Fibroblast of peridontal ligament (primary cell): ENCODE data around the gene ZNF823.
A peak's percentile ranks its signal among the peaks of the same experiment; 100 is the strongest.

ENCODE experiments used
- DNase-seq: peaks from one replicate; pipeline ENCODE4 v3.0.0-alpha.2; 2010; ENCODE audit errors: extremely low read depth

The ZNF823 gene

GRCh38 chr19:11737964-11738745 lies 591 bp downstream of the ZNF823 start:
- peak; percentile 16 for DNase-seq

DNA sequence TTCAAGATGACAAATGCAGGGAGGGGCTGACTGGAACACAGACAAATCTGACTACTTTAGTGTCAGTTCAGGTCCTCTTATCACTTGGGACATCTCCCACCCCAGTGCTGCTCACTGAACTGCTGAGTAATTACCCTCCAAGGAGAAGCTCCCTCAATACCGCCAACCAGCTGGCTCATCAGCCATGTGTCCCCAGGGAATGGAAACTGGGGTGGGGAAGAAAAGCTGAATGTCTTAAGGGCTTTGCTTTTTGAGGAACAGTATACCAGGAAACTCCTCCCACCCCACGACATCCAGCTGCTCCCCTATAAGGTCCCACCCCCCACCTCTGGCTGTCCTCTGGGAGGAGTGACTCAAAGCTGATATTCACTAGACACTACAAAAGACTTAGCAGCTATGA lies 2.0 kb downstream of the ZNF823 start:
- peak; percentile 18 for DNase-seq

DNA sequence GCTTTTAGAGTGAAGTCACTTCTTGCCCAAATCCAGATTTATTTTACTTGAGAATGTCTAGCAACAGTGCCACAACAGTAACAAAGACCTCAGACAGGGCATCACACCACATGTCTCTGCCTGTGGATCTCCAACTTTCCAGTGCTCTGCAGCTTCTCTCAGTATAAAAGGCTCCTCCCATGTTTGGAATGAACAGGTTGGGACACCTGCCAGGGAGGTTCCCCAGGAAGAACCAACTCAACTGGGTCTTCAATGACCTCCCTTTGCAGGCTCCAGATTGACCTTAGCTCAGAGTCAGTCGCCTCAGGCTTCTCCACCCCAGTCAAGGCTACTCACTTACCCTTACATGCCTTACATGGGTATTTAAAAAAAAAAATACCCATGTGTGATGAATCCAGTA lies 3.4 kb downstream of the ZNF823 start:
- no peak for DNase-seq

- no peak for DNase-seq
Observed at GRCh38 chr19:11729586-11729985, 9.2 kb downstream of the ZNF823 start.

GRCh38 chr19:11722414-11722813 lies 16.3 kb downstream of the ZNF823 start:
- DNase-seq, result no peak

DNA sequence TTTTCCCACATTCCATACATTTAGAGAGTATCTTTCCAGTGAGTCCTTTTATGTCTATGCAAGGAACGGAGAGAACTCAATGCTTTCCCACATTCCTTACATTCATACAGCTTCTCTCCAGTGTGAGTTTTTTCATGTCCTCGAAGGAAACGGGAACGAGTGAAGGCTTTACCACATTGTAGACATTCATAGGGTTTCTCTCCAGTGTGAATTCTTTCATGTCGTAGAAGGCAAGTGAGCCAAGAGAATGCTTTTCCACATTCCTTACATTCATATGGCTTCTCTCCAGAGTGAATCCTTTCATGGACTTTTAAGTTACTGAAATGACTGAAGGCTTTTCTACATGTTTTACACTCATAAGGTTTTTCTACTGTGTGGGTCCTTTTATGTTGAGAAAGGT lies 17.1 kb downstream of the ZNF823 start:
- no peak for DNase-seq

DNA sequence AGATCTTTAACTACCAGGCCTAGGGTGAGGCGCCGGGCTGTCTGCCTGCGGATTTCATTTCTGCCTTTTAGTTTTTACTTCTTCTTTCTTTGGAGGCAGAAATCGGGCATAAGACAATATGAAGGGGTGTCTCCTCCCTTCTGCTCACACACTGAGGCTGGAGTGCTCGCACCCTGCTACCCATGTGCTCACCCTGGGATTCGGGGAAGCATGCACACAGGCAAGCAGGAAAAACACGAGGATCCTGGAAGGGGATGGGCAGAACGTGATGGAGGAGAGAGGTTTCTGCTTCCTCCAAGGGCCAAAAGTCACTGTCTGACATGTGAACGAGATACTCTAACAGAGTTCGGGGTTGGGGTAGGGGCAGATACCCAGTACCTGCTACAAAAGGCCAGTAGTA lies 28.4 kb downstream of the ZNF823 start:
- no peak for DNase-seq

- DNase-seq, result no peak
Observed at GRCh38 chr19:11708457-11708856, 30.3 kb downstream of the ZNF823 start.

- no peak for DNase-seq
Observed at GRCh38 chr19:11705474-11705873, 33.3 kb downstream of the ZNF823 start.

DNA sequence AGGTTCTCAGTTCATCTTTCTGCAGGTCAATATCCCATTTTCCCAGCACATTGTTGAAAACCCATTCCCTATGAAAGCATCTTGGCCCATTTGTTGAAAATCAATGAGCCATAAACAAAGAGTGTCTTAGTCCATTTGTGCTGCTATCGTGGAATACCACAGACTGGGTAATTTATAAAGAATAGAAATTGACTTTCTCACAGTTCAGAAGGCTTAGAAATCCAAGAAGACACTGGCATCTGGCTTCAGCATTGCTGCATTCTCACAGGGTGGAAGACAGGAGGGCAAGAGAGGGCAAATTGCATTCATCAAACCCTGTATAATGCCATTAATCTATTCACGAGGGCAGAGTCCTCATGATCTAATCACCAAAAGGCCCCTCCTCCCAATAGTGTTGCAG lies 34.1 kb downstream of the ZNF823 start:
- DNase-seq, result no peak

DNA sequence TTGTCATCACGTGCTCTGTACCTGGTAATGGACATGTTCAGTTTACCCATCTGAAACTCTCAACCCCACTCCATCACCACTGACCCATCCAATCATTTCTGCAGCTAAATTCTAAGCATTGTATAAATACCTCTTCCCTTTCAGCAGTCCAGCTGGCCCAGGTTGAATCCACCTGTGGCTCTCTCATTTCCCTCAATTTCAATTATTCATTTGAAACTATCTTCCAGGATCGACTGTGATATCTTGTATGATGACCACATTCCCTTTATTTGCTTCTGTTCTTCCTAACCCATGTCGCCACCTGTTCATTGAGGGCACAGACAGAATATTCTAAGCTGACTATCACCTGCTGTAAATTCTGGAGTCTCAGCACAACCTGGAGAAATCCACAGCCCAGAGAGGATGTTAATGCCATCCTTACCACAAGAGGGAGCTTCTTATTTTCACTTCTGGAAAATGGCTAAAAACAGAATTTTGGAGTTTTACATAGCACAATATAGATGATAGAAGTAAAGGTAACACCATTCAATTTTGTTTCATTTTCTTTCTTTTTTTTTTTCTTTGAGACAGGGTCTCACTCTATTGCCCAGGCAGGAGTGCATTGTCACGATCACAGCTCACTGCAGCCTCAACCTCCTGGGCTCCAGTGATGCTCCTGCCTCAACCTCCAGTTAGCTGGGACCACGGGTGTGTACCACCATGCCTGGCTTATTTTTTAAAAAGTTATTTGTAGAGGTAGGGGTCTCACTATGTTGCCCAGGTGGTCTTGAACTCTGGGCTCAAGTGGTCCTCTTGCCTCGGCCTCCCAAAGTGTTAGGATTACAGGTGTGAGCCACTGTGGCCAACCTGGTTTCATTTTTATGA lies 38.6 kb downstream of the ZNF823 start:
- DNase-seq, result peak; percentile 57

- DNase-seq, result no peak
Observed at GRCh38 chr19:11698231-11698630, 40.5 kb downstream of the ZNF823 start.

DNA sequence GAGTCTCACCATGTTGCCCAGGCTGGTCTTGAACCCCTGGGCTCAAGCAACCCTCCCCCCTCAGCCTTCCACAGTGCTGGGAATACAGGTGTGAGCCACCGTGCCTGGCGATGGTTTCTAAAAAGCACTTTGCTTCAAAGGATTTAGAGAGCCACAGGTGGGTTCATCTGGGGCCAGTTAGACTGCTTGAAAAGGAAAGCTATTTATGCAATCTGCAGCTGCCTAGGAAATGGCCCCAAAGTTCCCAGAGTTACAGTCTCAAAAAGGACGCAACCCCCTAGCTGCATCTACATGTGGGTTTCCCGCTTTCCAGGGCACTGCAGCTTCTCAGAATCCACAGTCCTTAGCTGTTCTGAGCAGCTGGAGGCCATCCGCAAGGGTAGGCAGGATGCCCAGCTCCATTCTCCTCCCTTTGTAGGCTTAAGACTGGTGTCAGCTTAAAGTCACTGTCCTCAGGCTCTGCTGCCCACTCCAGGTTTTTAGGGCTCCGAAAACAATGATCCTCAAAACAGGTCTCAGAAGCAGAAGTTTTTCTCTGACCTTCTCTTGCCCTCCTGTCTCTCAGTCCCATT lies 41.4 kb downstream of the ZNF823 start:
- DNase-seq, result no peak

DNA sequence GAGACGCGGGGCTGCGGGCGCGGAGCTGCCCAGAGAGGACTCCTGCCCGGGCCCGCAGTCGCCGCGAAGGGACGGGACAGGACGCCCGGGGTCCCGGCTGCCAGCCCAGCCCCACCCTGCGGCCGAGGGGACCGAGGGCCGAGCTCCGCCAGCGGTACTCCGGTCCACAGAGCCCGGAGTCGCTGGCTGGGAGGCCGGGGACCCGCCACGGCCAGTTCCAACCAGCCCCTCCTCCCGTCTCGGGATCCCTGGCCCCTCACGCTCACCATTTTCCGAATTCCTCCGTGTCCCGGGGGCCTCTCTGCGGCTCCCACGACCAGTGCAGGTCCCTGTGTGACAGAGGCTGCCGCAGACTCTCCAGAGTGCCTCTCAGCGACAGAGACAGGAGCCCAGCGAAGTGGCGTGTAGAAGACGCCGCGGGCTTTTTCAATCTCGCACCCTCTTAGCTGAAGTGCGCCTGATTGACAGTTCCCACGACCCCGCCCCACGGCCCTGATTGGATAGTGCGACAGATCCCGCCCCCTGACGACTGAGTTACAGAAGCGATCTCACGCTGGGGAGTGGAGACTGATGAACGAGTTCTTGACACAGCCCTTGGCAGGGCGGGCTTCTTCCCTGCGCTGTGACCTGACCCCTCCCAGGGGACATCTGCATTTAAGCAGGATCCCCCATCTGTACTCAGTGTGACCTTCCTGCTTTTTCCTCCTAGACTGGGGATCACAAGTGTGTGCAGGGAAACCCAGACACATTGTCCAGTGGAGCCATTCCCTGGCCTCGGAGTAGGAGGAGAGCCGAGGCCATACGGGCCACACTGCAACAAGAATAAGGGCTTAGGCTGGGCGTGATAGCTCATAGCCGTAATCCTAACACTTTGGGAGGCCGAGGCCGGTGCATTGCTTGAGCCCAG lies 44.0 kb downstream of the ZNF823 start:
- peak; percentile 91 for DNase-seq

DNA sequence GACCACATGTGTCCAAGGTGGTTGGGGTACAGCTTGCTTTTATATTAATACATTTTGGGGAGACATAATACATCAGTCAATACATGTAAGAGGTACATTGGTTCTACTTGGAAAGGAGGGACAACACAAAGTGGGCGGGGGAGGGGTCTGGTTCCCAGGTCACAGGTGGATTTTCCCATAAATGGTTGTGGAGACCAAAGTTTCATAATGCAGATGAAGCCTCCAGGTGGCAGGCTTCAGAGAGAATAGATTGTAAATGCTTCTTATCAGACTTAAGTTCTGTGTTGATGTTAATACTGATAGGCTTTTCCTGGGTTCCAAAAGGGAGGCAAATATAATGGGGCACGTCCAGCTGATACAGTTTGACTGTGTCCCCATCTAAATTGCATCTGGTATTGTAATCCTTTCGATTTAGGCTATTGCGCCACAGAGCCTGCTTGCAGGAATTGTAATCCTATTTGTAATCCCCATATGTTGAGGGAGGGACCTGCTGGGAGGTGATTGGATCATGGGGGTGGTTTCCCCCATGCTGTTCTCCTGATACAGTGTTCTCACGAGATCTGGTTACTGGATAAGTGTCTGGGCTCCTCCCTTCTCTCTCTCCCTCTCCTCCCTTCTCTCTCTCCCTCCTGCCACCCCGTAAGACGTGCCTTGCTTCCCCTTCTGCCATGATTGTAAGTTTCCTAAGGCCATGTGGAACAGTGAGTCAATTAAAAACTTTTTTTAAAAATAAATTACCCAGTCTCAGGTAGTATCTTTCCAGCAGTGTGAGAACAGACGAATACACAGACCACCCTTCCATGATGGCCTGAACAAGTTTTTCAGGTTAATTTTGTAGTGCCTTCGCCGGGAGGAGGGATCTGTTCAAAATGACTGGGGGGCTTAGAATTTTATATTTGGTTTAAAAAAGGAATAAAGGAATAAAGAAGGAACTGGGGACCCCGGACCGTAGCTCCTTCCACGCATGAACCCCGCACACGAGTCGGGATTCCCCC lies 44.9 kb downstream of the ZNF823 start:
- peak; percentile 91 for DNase-seq

- DNase-seq, result no peak
Observed at GRCh38 chr19:11692127-11692790, 46.5 kb downstream of the ZNF823 start.

DNA sequence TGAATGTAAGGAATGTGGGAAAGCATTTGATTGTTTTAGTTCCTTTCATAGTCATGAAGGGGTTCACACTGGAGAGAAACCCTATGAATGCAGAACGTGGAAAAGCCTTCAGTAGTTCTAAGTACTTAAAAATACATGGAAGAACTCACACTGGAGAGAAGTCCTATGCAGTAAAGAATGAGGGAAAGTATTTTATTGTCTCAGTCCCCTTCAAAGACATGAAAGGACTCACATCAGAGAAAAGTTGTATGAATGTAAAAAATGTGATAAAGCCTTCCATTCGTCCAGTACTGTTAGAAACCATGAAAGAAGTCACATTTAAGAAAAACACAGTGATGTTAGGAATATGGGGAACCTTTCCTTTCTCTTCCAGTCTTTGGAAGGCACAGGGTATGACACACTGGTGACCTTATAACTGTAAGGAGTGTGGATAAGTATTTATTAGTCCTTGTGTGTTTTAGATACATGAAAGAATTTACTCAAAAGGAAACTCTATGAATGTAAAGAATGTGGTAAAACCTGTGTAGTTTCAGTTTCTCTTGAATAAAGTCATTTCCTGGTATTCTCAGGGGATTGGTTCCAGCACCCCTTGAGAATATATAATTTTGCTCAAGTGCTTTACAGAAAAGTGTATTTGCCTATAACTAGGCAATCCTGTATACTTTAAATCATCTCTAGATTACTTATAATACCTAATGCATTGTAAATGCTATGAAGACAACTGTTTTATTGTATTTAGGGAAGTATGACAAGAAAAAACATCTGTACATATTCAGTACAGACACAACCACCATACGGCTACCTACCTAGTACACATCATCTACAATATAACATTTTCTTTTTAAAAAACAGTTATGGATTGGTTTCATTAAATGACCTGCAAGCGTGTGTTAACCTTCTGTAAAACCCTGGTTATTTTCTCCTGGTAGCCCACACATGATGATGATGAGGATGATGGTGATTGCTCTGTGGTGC lies 52.8 kb downstream of the ZNF823 start:
- DNase-seq, result no peak

DNA sequence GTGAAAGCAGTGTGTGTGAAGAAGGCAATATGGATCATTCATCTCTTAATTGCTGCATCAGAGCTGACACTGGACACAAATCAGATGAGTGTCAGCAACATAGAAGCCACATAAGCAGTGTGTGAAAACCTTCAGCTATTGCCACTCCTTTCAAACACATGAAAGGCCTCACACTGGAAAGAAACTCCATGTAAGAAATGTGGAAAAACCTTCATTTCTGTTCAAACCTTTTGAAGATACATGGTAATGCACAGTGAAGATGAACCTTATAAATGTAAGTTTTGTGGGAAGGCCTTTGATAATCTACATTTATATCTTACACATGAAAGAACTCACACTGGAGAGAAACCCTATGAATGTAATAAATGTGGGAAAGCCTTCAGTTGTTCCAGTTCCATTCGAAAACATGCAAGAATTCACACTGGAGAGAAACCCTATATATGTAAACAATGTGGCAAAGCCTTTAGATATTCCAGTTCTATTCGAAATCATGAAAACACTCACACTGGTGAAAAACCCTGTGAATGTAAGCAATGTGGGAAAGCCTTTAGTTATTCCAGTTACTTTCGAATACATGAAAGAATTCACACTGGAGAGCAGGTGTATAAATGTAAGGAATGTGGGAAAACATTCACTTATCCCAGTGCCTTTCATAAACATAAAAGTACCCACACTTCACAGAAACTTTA lies 53.6 kb downstream of the ZNF823 start:
- no peak for DNase-seq
